B cell (primary cell): ENCODE measurements around the gene TMEM30A. TPM values are rescaled to one million over a fixed set of nuclear protein-coding genes. Genes with fewer than 3 reads are reported as not detected.
A peak's percentile ranks its signal among the peaks of the same experiment; 100 is the strongest.

ENCODE experiments used
- ATAC-seq: fragments of 200-7000 bp; cut with Tn5 transposase; one replicate; pipeline ENCODE4 v1.10.0; 2021; ENCODE audit warnings: low read depth, mild to moderate bottlenecking, moderate number of reproducible peaks, moderate library complexity
- CTCF ChIA-PET: fragments of 350-600 bp; sonication (Branson Sonifier 250); formaldehyde crosslinking; loops from one replicate; lab custom pipeline; 2021; ENCODE audit warnings: antibody characterized with exemption, inconsistent platforms; lab: Charles Lee
- POLR2A ChIA-PET: fragments of 350-600 bp; sonication (Branson Sonifier 250); formaldehyde crosslinking; loops from one replicate; lab custom pipeline; 2021; ENCODE audit warnings: antibody characterized with exemption; lab: Charles Lee
- DNase-seq: peaks from one replicate; pipeline ENCODE4 v3.0.0; 2013
- H2AFZ ChIP-seq: 2 replicates; pipeline ENCODE4 v1.6.1; 2012; ENCODE audit warnings: mild to moderate bottlenecking, low read depth, low read length; ENCODE audit not compliant: insufficient read depth, poor library complexity, severe bottlenecking
- H3K27ac ChIP-seq, 2 donors: 1 replicate in 1 of 2; 2 replicates in 1 of 2; pipeline ENCODE4 v1.5.1; 2012 to 2013; ENCODE audit warnings: low read length in 2 of 2, mild to moderate bottlenecking in 2 of 2, moderate library complexity in 1 of 2
- H3K27me3 ChIP-seq, 4 experiments: fragments of 200-600 bp in 1 of 4; sonication (generic) in 1 of 4; replicated peaks in 1 of 4; 1 replicate in 2 of 4; 2 replicates in 2 of 4; pipeline versions ENCODE4 v1.6.1 to v1.7.0; 2013 to 2016; ENCODE audit warnings: low read length in 3 of 4, mild to moderate bottlenecking in 2 of 4, mixed read lengths in 1 of 4, moderate library complexity in 1 of 4; ENCODE audit not compliant: insufficient read depth in 4 of 4, control insufficient read depth in 3 of 4; ENCODE audit errors: control extremely low read depth in 1 of 4
- H3K36me3 ChIP-seq, 2 experiments: replicated peaks in 1 of 2; 1 replicate in 1 of 2; 2 replicates in 1 of 2; pipeline versions ENCODE4 v1.6.1 to v1.7.1; 2013; ENCODE audit warnings: low read length in 1 of 2; ENCODE audit not compliant: insufficient read depth in 2 of 2, control insufficient read depth in 1 of 2; ENCODE audit errors: control extremely low read depth in 1 of 2, extremely low read depth in 1 of 2
- H3K4me1 ChIP-seq, 2 donors: fragments of 200-600 bp in 1 of 2; sonication (generic) in 1 of 2; 1 replicate in 1 of 2; 2 replicates in 1 of 2; pipeline versions ENCODE4 v1.5.1 to v1.6.1; 2013 to 2017; ENCODE audit warnings: low read length in 2 of 2; ENCODE audit not compliant: control insufficient read depth in 2 of 2, insufficient read depth in 2 of 2
- H3K4me2 ChIP-seq: replicated peaks from 2 replicates; pipeline ENCODE3; 2012; ENCODE audit warnings: mild to moderate bottlenecking, low read depth, low read length; ENCODE audit not compliant: poor library complexity, severe bottlenecking
- H3K4me3 ChIP-seq, 5 experiments: fragments of 200-600 bp in 1 of 5; sonication (generic) in 1 of 5; 1 replicate in 3 of 5; 2 replicates in 2 of 5; pipeline versions ENCODE4 v1.5.1 to v1.7.0; 2011 to 2016; ENCODE audit warnings: low read length in 4 of 5, mild to moderate bottlenecking in 4 of 5, low read depth in 2 of 5, control low read depth in 1 of 5, moderate library complexity in 1 of 5; ENCODE audit not compliant: insufficient read depth in 1 of 5; ENCODE audit errors: control extremely low read depth in 1 of 5, extremely low read depth in 1 of 5
- H3K79me2 ChIP-seq: fragments of 200-600 bp; sonication (generic); one replicate; pipeline ENCODE4 v1.6.0; 2016; ENCODE audit warnings: low read length; ENCODE audit not compliant: control insufficient read depth, insufficient read depth
- H3K9ac ChIP-seq: fragments of 200-600 bp; sonication (generic); 2 replicates; pipeline ENCODE4 v1.6.1; 2017; ENCODE audit warnings: mild to moderate bottlenecking, low read length, moderate library complexity
- H3K9me3 ChIP-seq, 3 donors: one replicate each; pipeline versions ENCODE4 v1.6.1 to v1.7.1; 2013; ENCODE audit warnings: low read length in 2 of 3; ENCODE audit not compliant: control insufficient read depth in 2 of 3, insufficient read depth in 1 of 3; ENCODE audit errors: control extremely low read depth in 1 of 3
- H4K20me1 ChIP-seq: 2 replicates; pipeline ENCODE4 v1.6.0; 2012; ENCODE audit warnings: mild to moderate bottlenecking, low read length; ENCODE audit not compliant: insufficient read depth, control insufficient read depth, poor library complexity, severe bottlenecking
- H3K27ac Mint-ChIP-seq: one replicate; pipeline ENCODE4 v1.8.0; 2021; ENCODE audit warnings: mixed read lengths
- H3K27me3 Mint-ChIP-seq: one replicate; pipeline ENCODE4 v1.8.0; 2021; ENCODE audit warnings: mixed read lengths
- H3K4me1 Mint-ChIP-seq: one replicate; pipeline ENCODE4 v1.8.0; 2021; ENCODE audit warnings: mixed read lengths
- H3K4me3 Mint-ChIP-seq: one replicate; pipeline ENCODE4 v1.8.0; 2021; ENCODE audit warnings: mixed read lengths
- H3K9me3 Mint-ChIP-seq: one replicate; pipeline ENCODE4 v1.8.0; 2022; ENCODE audit warnings: mixed read lengths; ENCODE audit not compliant: insufficient read depth
- EZH2 ChIP-seq: IDR thresholded peaks from 2 replicates; pipeline ENCODE4 v1.6.1; 2012; ENCODE audit warnings: borderline replicate concordance, low read depth, mild to moderate bottlenecking, moderate library complexity, low read length; ENCODE audit not compliant: insufficient read depth, poor library complexity, severe bottlenecking
- WGBS: methylation state at CpG from one replicate; pipeline ENCODE4 v1.1.5; 2013; ENCODE audit warnings: missing lambda C conversion rate; ENCODE audit not compliant: insufficient coverage; 5-methylcytosine and 5-hydroxymethylcytosine counted together
- intact Hi-C: fragments of 100-400 bp; cut with micrococcal nuclease; formaldehyde crosslinking; loops from one replicate; pipeline ENCODE4 v1.10.0; 2022
- polyA plus RNA-seq: library from polyadenylated mRNA; depleted of rRNA; stranded (reverse); fragments of >200 nt; gene quantifications from 2 replicates; pipeline ENCODE4 v1.2.3, GENCODE V29; 2012
- total RNA-seq, 2 donors: library from RNA; stranded (reverse); fragments of 120-200 nt in 1 of 2; gene quantifications; 1 replicate in 1 of 2; 2 replicates in 1 of 2; pipeline versions ENCODE4 v1.2.3 to v1.2.4, GENCODE V29; 2013 to 2022
- TF ChIP-seq, protein P1 (sequence below): fragments of 200-600 bp; IDR thresholded peaks from one replicate; pipeline ENCODE4 v1.8.0; 2022; ENCODE audit warnings: antibody characterized with exemption, mild to moderate bottlenecking

The TMEM30A gene
- total and polyA plus RNA-seq, 2 donors (not counting 1 experiment from before 2014, with no cell fraction given): 4.7 to 53.9 TPM

DNA sequence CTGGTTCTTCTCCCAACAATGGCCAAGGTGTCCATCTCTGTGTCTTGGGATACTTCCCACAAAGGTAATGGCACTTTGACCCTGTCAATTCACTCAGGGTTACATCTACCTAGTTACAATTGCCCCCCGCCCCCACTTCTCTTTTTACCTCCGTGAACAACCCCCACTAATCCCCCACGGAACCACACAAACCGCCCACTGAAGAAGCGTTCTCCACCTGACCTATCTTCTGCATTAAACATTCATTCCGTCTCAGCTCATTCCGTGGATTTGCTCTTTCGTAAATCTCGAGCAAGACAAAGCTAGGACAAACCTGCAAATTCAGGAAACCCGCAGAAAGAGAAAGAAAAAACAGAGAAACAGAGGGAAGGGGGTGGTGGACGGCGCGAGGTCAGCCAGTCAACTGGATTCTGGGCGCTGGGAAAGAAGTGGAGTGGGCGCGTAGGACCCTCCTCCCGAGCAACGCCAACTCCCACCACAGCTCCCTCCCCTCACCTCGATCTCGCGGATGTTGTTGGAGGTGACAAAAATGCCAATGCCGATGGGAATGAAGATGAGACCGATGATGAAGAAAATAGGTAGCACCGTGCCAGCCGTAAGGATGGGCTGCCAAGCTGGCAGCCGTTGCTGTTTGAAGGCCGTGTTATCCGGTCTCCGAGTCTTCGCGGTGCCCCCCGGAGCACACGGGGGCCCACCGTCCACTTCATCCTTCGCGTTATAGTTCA lies 523 bp downstream of the TMEM30A start:
- no peak for TF ChIP-seq EZH2
- TF ChIP-seq, protein P1, sequence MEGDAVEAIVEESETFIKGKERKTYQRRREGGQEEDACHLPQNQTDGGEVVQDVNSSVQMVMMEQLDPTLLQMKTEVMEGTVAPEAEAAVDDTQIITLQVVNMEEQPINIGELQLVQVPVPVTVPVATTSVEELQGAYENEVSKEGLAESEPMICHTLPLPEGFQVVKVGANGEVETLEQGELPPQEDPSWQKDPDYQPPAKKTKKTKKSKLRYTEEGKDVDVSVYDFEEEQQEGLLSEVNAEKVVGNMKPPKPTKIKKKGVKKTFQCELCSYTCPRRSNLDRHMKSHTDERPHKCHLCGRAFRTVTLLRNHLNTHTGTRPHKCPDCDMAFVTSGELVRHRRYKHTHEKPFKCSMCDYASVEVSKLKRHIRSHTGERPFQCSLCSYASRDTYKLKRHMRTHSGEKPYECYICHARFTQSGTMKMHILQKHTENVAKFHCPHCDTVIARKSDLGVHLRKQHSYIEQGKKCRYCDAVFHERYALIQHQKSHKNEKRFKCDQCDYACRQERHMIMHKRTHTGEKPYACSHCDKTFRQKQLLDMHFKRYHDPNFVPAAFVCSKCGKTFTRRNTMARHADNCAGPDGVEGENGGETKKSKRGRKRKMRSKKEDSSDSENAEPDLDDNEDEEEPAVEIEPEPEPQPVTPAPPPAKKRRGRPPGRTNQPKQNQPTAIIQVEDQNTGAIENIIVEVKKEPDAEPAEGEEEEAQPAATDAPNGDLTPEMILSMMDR: no peak
- DNase-seq (peak; percentile 62), ATAC-seq (peak; percentile 8)
- peaks cover 27% of the 10 kb centered on the region for H3K4me1 Mint-ChIP-seq
- Histone ChIP-seq H2AFZ (peak overlapping the region; percentile 77), H3K36me3 (no peaks in the 10 kb centered on the region), H3K27me3 (no peaks in the 10 kb centered on the region), H3K4me2 (peak overlapping the region; percentile 89), H3K27ac (peak overlapping the region; percentile 78 to 94), H3K4me3 (peak overlapping the region; percentile 66 to 94 (median 84)), H3K4me1 (peaks cover 15 to 28% of the 10 kb centered on the region in 2 donors), H4K20me1 (peaks cover 13% of the 10 kb centered on the region), H3K9ac (peak overlapping the region; percentile 91), H3K79me2 (peaks cover 82% of the 10 kb centered on the region), H3K9me3 (no peaks in the 10 kb centered on the region)
- H3K9me3 Mint-ChIP-seq: no peaks in the 10 kb centered on the region
- H3K27me3 Mint-ChIP-seq: no peaks in the 10 kb centered on the region
- no peak overlapping the region for H3K4me3 Mint-ChIP-seq
- 1% methylated on average over 25 of the region's 36 CpGs for WGBS
- POLR2A ChIA-PET: interaction anchor here (1.0 to 2.1 kb wide), 3 partner anchors 41 to 1630 kb away, joined by 3 to 11 read pairs (median 3); partner anchors contain the start of genes COX7A2, SENP6 and SLC17A5
- intact Hi-C loops: loop anchor here (1.0 to 10.0 kb wide), 6 partner anchors 17 to 1819 kb away; partner anchors contain the start of genes COX7A2 and MTO1
- CTCF ChIA-PET: interaction anchor here (0.8 to 2.5 kb wide), 7 partner anchors 13 to 75 kb away, joined by 3 to 8 read pairs (median 7); partner anchors contain the start of gene COX7A2
- H3K27ac Mint-ChIP-seq: no peak overlapping the region

- intact Hi-C loops: loop anchor here (2.0 to 10.0 kb wide), 2 partner anchors 16 to 1818 kb away; partner anchors contain the start of gene MTO1
- ChIA-PET CTCF (interaction anchor here (0.7 to 1.0 kb wide), 3 partner anchors 14 to 16 kb away, joined by 3 to 4 read pairs (median 3); no protein-coding TSS in a partner anchor), POLR2A (no interaction called here)
- Mint-ChIP-seq H3K4me3 (peak overlapping the region; percentile 7), H3K9me3 (no peaks in the 10 kb centered on the region), H3K27me3 (no peaks in the 10 kb centered on the region), H3K27ac (no peak overlapping the region), H3K4me1 (peaks cover 34% of the 10 kb centered on the region)
- Histone ChIP-seq H3K4me2 (peak overlapping the region; percentile 89), H3K9me3 (no peaks in the 10 kb centered on the region), H3K79me2 (peaks cover 84% of the 10 kb centered on the region), H4K20me1 (peaks cover 15% of the 10 kb centered on the region), H3K4me1 (peaks cover 15 to 28% of the 10 kb centered on the region in 2 donors), H3K9ac (no peak overlapping the region), H3K27me3 (no peaks in the 10 kb centered on the region), H2AFZ (no peak overlapping the region), H3K36me3 (no peaks in the 10 kb centered on the region), H3K4me3 (no peak overlapping the region), H3K27ac (peak overlapping the region in 1 of 2 donors; percentile 22)
- DNase-seq (no peak), ATAC-seq (no peak)
- WGBS: 100% methylated on average over 1 of the region's 2 CpGs
- TF ChIP-seq, protein P1: no peak
- no peak for TF ChIP-seq EZH2
Measured at GRCh38 chr6:75282706-75283105, 1.9 kb downstream of the TMEM30A start.
